ENCODE measurements around the gene WDR33. TPM values are rescaled to one million over a fixed set of nuclear protein-coding genes. Genes with fewer than 3 reads are reported as not detected.

Gene WDR33
- total and polyA plus RNA-seq, 10 of the 15 experiments (the other 5 are each of a cell fraction or from before 2014, with no cell fraction given), result 29.2 to 73.8 (median 45.6) TPM

- FAIRE-seq, result no peak
- in situ Hi-C loops (cut with MboI), result no loop called here
- TSS peak; percentile 14 for BruUV-seq (replicated peaks)
- RAD21 ChIA-PET (ENCODE audit: unreplicated experiment), result interaction anchor here (0.6 kb wide), 1 partner anchor 62 kb away, joined by 4 read pairs; no protein-coding TSS in a partner anchor
- no peak overlapping the region for H2AFZ ChIP-seq (ENCODE audit: control insufficient read depth, low read depth, low read length)
- POLR2A ChIA-PET, result interaction anchor here (1.0 kb wide), 1 partner anchor 15 kb away, joined by 3 read pairs; no protein-coding TSS in a partner anchor
- CTCF ChIA-PET, result interaction anchor here (0.6 to 1.1 kb wide), 2 partner anchors 8 to 13 kb away, joined by 3 read pairs; no protein-coding TSS in a partner anchor
- no peaks in the 10 kb centered on the region for H3K9me3 ChIP-seq (replicated peaks; ENCODE audit: control insufficient read depth, insufficient read depth, low read length)
- H3K79me2 ChIP-seq (ENCODE audit: control insufficient read depth, insufficient read depth, low read length), result no peaks in the 10 kb centered on the region
- intact Hi-C loops (cut with micrococcal nuclease; ENCODE audit: unreplicated experiment), result no loop called here
- H3K9ac ChIP-seq (ENCODE audit: control insufficient read depth, insufficient read depth, low read length), result no peak overlapping the region
- DNase-seq (ENCODE audit: low read depth, low spot score), result no peak
- H3K4me3 ChIP-seq, result no peak overlapping the region
- peaks cover 7 to 23% of the 10 kb centered on the region in 2 experiments for H3K36me3 ChIP-seq (ENCODE audit: control insufficient read depth in 2 of 2, insufficient read depth in 2 of 2, low read length in 1 of 2)
- no peak overlapping the region for H3K4me2 ChIP-seq (ENCODE audit: control insufficient read depth, insufficient read depth)
- ATAC-seq, result no peak
- H3K27me3 ChIP-seq (replicated peaks in 1 of 2; ENCODE audit: control insufficient read depth in 2 of 2, insufficient read depth in 2 of 2, low read length in 1 of 2), result no peaks in the 10 kb centered on the region
- H3K27ac ChIP-seq (ENCODE audit: control insufficient read depth, insufficient read depth), result no peak overlapping the region
- 75% methylated on average over 4 of the region's 4 CpGs for WGBS (ENCODE audit: insufficient coverage, insufficient replicate concordance, low lambda C conversion rate, missing lambda C conversion rate)
- SMC1A ChIA-PET (ENCODE audit: uncharacterized antibody, unreplicated experiment), result interaction anchor here (1.2 kb wide), 1 partner anchor 15 kb away, joined by 3 read pairs; no protein-coding TSS in a partner anchor
- H4K20me1 ChIP-seq (ENCODE audit: control insufficient read depth, insufficient read depth), result peaks cover 2% of the 10 kb centered on the region; the same call in 1 of the 2 replicates
- no peaks in the 10 kb centered on the region for H3K4me1 ChIP-seq (ENCODE audit: control insufficient read depth, insufficient read depth, low read length)
- TF ChIP-seq NFYB (IDR thresholded peaks at IDR 0.05; ENCODE audit: insufficient read depth, low read depth, low read length) (no peak), RFX5 (IDR thresholded peaks at IDR 0.05; ENCODE audit: low read depth, low read length) (no peak), MEF2B (IDR thresholded peaks at IDR 0.05; ENCODE audit: partially characterized antibody, poor library complexity, severe bottlenecking) (no peak), ZNF207 (IDR thresholded peaks at IDR 0.05; ENCODE audit: borderline replicate concordance) (no peak), SPI1 (IDR thresholded peaks at IDR 0.05; ENCODE audit: borderline replicate concordance, insufficient read depth, low read depth, low read length) (no peak), RUNX3 (IDR thresholded peaks at IDR 0.05; ENCODE audit: low read length) (no peak), CUX1 (IDR thresholded peaks at IDR 0.05; ENCODE audit: insufficient replicate concordance, low read depth, low read length) (no peak), NKRF (conservative IDR thresholded peaks at IDR 0.05) (no peak), ZNF592 (IDR thresholded peaks at IDR 0.05) (no peak), FOXK2 (IDR thresholded peaks at IDR 0.05) (no peak), BRCA1 (IDR thresholded peaks at IDR 0.05; ENCODE audit: low read depth, low read length) (no peak), NR2C1 (IDR thresholded peaks at IDR 0.05) (no peak), POLR2AphosphoS2 (IDR thresholded peaks at IDR 0.05; ENCODE audit: low read depth, low read length) (no peak)
Measured at GRCh38 chr2:127844973-127845372, 34.0 kb upstream of the WDR33 start.
